Measurements from ENCODE around the gene HRH1. TPM values are rescaled to one million over a fixed set of nuclear protein-coding genes. Genes with fewer than 3 reads are reported as not detected.
"Not testable (repeated sequence)": the region's sequence is repeated elsewhere in the genome, so short reads cannot be mapped to it uniquely, and the experiment has no call there.

Gene HRH1
- total RNA-seq, 4 donors from 2014 or later, result 3.7 to 15.9 (median 5.9) TPM

DNA sequence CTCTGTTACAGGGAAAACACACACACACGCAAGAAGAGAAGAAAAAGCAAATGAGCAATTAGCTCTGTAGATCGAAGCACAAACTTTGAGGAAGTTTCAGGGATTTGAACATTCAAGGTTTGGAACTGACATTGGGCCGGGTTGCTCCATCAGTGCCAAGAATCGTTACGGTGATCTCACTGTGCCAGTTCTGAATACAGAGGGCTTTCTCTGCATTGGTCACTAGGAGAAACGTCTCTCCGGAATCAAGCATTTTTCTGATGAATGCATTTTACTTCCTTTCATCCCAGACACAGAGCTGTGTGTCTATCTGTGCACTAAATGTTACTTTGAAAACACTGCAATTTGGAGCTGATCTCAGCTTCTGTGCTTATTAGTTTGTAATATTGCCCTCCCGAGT lies 11.2 kb downstream of the HRH1 start:
- WGBS, result 81% methylated on average over 8 of the region's 8 CpGs

DNA sequence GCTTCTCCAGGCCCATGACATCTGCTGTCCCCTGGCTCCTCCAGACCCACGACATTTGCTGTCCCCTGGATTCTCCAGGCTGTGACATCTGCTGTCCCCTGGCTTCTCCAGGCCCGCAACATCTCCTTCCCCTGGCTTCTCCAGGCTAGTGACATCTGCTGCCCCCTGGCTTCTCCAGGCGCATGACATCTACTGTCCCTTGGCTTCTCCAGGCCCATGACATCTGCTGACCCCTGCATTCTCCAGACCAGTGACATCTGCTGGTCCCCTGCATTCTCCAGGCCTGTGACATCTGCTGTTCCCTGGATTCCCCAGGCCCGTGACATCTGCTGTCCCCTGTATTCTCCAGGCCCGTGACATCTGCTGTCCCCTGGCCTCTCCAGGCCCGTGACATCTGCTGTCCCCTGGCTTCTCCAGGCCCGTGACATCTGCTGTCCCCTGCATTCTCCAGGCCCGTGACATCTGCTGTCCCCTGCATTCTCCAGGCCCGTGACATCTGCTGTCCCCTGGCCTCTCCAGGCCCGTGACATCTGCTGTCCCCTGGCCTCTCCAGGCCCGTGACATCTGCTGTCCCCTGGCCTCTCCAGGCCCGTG lies 12.6 kb downstream of the HRH1 start:
- H3K27ac ChIP-seq (replicated peaks in 1 of 4); H3K36me3 ChIP-seq; H3K27me3 ChIP-seq; intact Hi-C loops (cut with DNase I); H3K4me3 ChIP-seq; H3K9me3 ChIP-seq; DNase-seq (ENCODE audit: extremely low spot score): not testable (repeated sequence)
- H3K4me1 ChIP-seq, result peaks cover 1 to 12% (median 9%) of the 10 kb centered on the region in 4 donors
- 92% methylated on average over 11 of the region's 12 CpGs for WGBS

More for the DNA sequence above, 11.2 kb downstream of the HRH1 start:
- Histone ChIP-seq H3K27me3 (no peaks in the 10 kb centered on the region), H3K9me3 (no peaks in the 10 kb centered on the region), H3K27ac (replicated peaks in 1 of 4) (no peak overlapping the region), H3K4me1 (peaks cover 0 to 12% (median 2%) of the 10 kb centered on the region in 4 donors), H3K36me3 (no peaks in the 10 kb centered on the region), H3K4me3 (no peak overlapping the region)
- no peak for DNase-seq (ENCODE audit: extremely low spot score)
- TF ChIP-seq EP300 (IDR thresholded peaks at IDR 0.05), result no peak
- TF ChIP-seq POLR2A (IDR thresholded peaks at IDR 0.05; ENCODE audit: low read depth), result no peak
- TF ChIP-seq, protein P1, sequence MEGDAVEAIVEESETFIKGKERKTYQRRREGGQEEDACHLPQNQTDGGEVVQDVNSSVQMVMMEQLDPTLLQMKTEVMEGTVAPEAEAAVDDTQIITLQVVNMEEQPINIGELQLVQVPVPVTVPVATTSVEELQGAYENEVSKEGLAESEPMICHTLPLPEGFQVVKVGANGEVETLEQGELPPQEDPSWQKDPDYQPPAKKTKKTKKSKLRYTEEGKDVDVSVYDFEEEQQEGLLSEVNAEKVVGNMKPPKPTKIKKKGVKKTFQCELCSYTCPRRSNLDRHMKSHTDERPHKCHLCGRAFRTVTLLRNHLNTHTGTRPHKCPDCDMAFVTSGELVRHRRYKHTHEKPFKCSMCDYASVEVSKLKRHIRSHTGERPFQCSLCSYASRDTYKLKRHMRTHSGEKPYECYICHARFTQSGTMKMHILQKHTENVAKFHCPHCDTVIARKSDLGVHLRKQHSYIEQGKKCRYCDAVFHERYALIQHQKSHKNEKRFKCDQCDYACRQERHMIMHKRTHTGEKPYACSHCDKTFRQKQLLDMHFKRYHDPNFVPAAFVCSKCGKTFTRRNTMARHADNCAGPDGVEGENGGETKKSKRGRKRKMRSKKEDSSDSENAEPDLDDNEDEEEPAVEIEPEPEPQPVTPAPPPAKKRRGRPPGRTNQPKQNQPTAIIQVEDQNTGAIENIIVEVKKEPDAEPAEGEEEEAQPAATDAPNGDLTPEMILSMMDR (IDR thresholded peaks at IDR 0.05), result no peak
- no peak for TF ChIP-seq POLR2AphosphoS5 (IDR thresholded peaks at IDR 0.05)
- intact Hi-C loops (cut with DNase I), result no loop called here

GRCh38 chr3:11167590-11167989 lies 13.3 kb downstream of the HRH1 start:
- Histone ChIP-seq H3K4me3 (no peak overlapping the region), H3K36me3 (no peaks in the 10 kb centered on the region), H3K27ac (replicated peaks in 1 of 4) (no peak overlapping the region), H3K27me3 (no peaks in the 10 kb centered on the region), H3K4me1 (peaks cover 7 to 18% (median 12%) of the 10 kb centered on the region in 4 donors), H3K9me3 (no peaks in the 10 kb centered on the region)
- no peak for DNase-seq (ENCODE audit: extremely low spot score)
- whole genome bisulfite sequencing, result 98% methylated on average over 3 of the region's 3 CpGs
- intact Hi-C loops (cut with DNase I), result no loop called here
- TF ChIP-seq, protein P1 (IDR thresholded peaks at IDR 0.05), result no peak
- TF ChIP-seq EP300 (IDR thresholded peaks at IDR 0.05) (no peak), POLR2A (IDR thresholded peaks at IDR 0.05; ENCODE audit: low read depth) (no peak), POLR2AphosphoS5 (IDR thresholded peaks at IDR 0.05) (no peak)

DNA sequence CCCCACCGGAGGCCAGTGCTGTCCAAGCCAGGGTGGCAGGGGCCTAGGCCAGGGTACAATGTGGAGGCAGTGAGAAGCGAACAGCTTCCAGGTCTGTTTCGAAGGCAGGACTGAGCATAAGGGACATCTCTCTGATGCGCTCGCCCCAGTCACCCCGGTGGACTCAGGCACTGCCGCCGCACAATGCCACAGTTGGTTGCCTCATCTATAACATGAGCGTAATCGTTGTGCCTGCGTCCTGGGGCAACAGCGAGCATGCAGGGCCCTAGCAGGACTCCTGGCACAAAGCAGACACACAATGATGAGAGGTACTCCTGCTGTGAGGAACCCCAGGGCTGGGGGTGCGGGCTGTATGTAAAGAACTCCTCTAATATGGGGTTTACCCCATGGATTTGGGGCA lies 14.1 kb downstream of the HRH1 start:
- peaks cover 7 to 19% (median 12%) of the 10 kb centered on the region in 4 donors for H3K4me1 ChIP-seq
- H3K27me3 ChIP-seq, result no peaks in the 10 kb centered on the region

GRCh38 chr3:11168881-11169805 lies 14.8 kb downstream of the HRH1 start:
- no peak for TF ChIP-seq EP300 (IDR thresholded peaks at IDR 0.05)
- TF ChIP-seq POLR2A (IDR thresholded peaks at IDR 0.05; ENCODE audit: low read depth), result no peak
- TF ChIP-seq, protein P1 (IDR thresholded peaks at IDR 0.05), result no peak
- TF ChIP-seq POLR2AphosphoS5 (IDR thresholded peaks at IDR 0.05), result no peak
- H3K4me1 ChIP-seq, result peaks cover 7 to 19% (median 11%) of the 10 kb centered on the region in 4 donors
- H3K27ac ChIP-seq (replicated peaks in 1 of 4), result no peak overlapping the region
- H3K36me3 ChIP-seq, result no peaks in the 10 kb centered on the region
- intact Hi-C loops (cut with DNase I), result no loop called here
- no peaks in the 10 kb centered on the region for H3K9me3 ChIP-seq
- H3K4me3 ChIP-seq, result no peak overlapping the region
- WGBS, result 80% methylated on average over 11 of the region's 13 CpGs
- DNase-seq (ENCODE audit: extremely low spot score), result no peak
- H3K27me3 ChIP-seq, result no peaks in the 10 kb centered on the region

More for the DNA sequence above, 14.1 kb downstream of the HRH1 start:
- no peak overlapping the region for H3K27ac ChIP-seq (replicated peaks in 1 of 4)
- H3K9me3 ChIP-seq, result no peaks in the 10 kb centered on the region
- no peak overlapping the region for H3K4me3 ChIP-seq
- H3K36me3 ChIP-seq, result no peaks in the 10 kb centered on the region
- DNase-seq (ENCODE audit: extremely low spot score), result no peak
- TF ChIP-seq POLR2AphosphoS5 (IDR thresholded peaks at IDR 0.05), result no peak
- no peak for TF ChIP-seq EP300 (IDR thresholded peaks at IDR 0.05)
- TF ChIP-seq, protein P1 (IDR thresholded peaks at IDR 0.05), result no peak
- TF ChIP-seq POLR2A (IDR thresholded peaks at IDR 0.05; ENCODE audit: low read depth), result no peak
- intact Hi-C loops (cut with DNase I), result no loop called here
- 90% methylated on average over 13 of the region's 13 CpGs for WGBS

Data from esophagus muscularis mucosa (tissue), 4 donors.